ENCODE data around the gene DMD. TPM values are rescaled to one million over a fixed set of nuclear protein-coding genes. Genes with fewer than 3 reads are reported as not detected.
"Not testable (repeated sequence)": the region's sequence is repeated elsewhere in the genome, so short reads cannot be mapped to it uniquely, and the experiment has no call there.

DMD gene
- total and polyA plus RNA-seq, 4 donors: 3.9 to 73.8 (median 11.2) TPM

DNA sequence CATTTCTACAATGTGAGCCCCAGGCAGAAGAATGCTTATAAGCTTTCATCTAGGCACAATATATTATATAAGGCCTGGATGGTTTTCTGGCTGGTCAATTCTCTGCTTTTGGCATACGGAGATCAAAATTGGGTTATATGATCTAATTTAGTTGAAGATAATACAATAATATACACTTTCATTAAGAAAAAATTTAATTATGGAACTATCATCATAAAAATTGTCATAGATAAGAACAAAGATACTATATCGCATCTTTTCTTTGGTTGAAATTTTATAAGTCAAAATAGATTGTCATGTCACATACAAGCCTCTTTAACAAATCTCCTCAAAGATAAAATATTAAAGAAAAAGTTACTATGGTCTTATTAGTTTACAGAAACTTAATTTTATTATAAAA lies 17.1 kb downstream of the DMD start:
- DNase-seq (no peak), ATAC-seq (ENCODE audit: insufficient read depth, low FRiP score) (no peak)

DNA sequence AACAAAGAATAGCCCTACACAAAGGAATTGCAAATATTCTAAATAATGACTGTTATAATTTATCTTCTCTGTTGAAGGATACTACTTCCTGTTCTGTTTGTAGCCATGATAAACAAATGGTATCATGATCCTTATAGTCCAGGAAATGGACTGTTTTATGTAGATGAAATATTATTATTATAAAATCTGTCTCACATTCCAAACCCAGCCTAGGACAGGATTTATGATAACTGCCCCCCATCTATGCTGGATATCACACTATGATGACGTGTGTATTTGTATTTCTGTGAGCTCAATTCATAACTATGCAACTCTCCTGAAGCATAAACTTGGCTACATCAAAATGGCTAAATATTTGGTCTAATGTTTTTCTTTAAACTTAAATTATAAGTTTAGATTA lies 21.3 kb downstream of the DMD start:
- no peaks in the 10 kb centered on the region for H3K9me3 ChIP-seq (ENCODE audit: control insufficient read depth in 4 of 4, insufficient read depth in 3 of 4, low read length in 3 of 4)
- H3K27ac ChIP-seq (ENCODE audit: low read depth in 1 of 2, low read length in 1 of 2): no peak overlapping the region
- DNase-seq: no peak
- no peak overlapping the region for H3K4me3 ChIP-seq
- ATAC-seq (ENCODE audit: insufficient read depth, low FRiP score): no peak
- TF ChIP-seq, protein P1, sequence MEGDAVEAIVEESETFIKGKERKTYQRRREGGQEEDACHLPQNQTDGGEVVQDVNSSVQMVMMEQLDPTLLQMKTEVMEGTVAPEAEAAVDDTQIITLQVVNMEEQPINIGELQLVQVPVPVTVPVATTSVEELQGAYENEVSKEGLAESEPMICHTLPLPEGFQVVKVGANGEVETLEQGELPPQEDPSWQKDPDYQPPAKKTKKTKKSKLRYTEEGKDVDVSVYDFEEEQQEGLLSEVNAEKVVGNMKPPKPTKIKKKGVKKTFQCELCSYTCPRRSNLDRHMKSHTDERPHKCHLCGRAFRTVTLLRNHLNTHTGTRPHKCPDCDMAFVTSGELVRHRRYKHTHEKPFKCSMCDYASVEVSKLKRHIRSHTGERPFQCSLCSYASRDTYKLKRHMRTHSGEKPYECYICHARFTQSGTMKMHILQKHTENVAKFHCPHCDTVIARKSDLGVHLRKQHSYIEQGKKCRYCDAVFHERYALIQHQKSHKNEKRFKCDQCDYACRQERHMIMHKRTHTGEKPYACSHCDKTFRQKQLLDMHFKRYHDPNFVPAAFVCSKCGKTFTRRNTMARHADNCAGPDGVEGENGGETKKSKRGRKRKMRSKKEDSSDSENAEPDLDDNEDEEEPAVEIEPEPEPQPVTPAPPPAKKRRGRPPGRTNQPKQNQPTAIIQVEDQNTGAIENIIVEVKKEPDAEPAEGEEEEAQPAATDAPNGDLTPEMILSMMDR (IDR thresholded peaks at IDR 0.05; ENCODE audit: control extremely low read depth, extremely low read depth): no peak
- no peaks in the 10 kb centered on the region for H3K36me3 ChIP-seq (ENCODE audit: control insufficient read depth in 4 of 4, insufficient read depth in 4 of 4, low read length in 4 of 4)
- peaks cover 0 to 6% (median 3%) of the 10 kb centered on the region in 3 donors for H3K27me3 ChIP-seq (ENCODE audit: control insufficient read depth in 3 of 3, insufficient read depth in 3 of 3, low read length in 2 of 3)
- no peak overlapping the region for H3K9ac ChIP-seq (ENCODE audit: insufficient read depth in 1 of 2, low read length in 2 of 2)
- WGBS, 2 donors: 37 to 76% methylated on average over 1 of the region's 1 CpG
- H3K4me1 ChIP-seq (ENCODE audit: control insufficient read depth in 5 of 5, insufficient read depth in 5 of 5, low read length in 5 of 5): peaks cover 0 to 6% (median 0%) of the 10 kb centered on the region in 5 donors

More for the DNA sequence above, 17.1 kb downstream of the DMD start:
- no peak overlapping the region for H3K9ac ChIP-seq (ENCODE audit: insufficient read depth in 1 of 2, low read length in 2 of 2)
- no peaks in the 10 kb centered on the region for H3K36me3 ChIP-seq (ENCODE audit: control insufficient read depth in 4 of 4, insufficient read depth in 4 of 4, low read length in 4 of 4)
- H3K4me1 ChIP-seq (ENCODE audit: control insufficient read depth in 5 of 5, insufficient read depth in 5 of 5, low read length in 5 of 5): peaks cover 0 to 4% (median 0%) of the 10 kb centered on the region in 5 donors
- H3K27ac ChIP-seq (ENCODE audit: low read depth in 1 of 2, low read length in 1 of 2): no peak overlapping the region
- WGBS, 2 donors: 89 to 91% methylated on average over 2 of the region's 2 CpGs
- no peak overlapping the region for H3K4me3 ChIP-seq
- H3K9me3 ChIP-seq (ENCODE audit: control insufficient read depth in 4 of 4, insufficient read depth in 3 of 4, low read length in 3 of 4): no peaks in the 10 kb centered on the region
- H3K27me3 ChIP-seq (ENCODE audit: control insufficient read depth in 3 of 3, insufficient read depth in 3 of 3, low read length in 2 of 3): peaks cover 0 to 6% (median 3%) of the 10 kb centered on the region in 3 donors
- TF ChIP-seq, protein P1 (IDR thresholded peaks at IDR 0.05; ENCODE audit: control extremely low read depth, extremely low read depth): no peak

DNA sequence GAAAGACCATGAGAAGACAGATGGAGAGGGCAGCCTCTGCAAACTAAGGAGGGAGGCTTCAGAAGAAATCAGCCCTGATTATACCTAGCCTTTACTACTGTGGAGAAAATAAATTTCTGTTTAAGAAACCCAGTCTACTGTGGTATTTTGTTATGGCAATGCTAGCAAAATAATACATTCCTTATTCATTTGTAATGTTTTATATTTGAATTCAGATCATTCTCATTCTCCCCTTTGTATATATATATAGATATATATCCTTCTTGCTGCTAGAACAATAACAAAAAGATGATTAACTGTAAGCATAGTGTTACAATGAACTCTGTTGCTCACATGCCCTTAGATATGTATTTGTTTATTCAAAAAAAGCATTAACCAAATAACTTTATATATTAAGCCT lies 22.5 kb downstream of the DMD start:
- no peak for DNase-seq
- H3K27me3 ChIP-seq (ENCODE audit: control insufficient read depth in 3 of 3, insufficient read depth in 3 of 3, low read length in 2 of 3): peaks cover 0 to 6% (median 3%) of the 10 kb centered on the region in 3 donors
- H3K36me3 ChIP-seq (ENCODE audit: control insufficient read depth in 4 of 4, insufficient read depth in 4 of 4, low read length in 4 of 4): no peaks in the 10 kb centered on the region
- ATAC-seq (ENCODE audit: insufficient read depth, low FRiP score): no peak
- no peak overlapping the region for H3K27ac ChIP-seq (ENCODE audit: low read depth in 1 of 2, low read length in 1 of 2)
- TF ChIP-seq, protein P1 (IDR thresholded peaks at IDR 0.05; ENCODE audit: control extremely low read depth, extremely low read depth): no peak
- H3K4me3 ChIP-seq: no peak overlapping the region
- H3K9ac ChIP-seq (ENCODE audit: insufficient read depth in 1 of 2, low read length in 2 of 2): no peak overlapping the region
- H3K4me1 ChIP-seq (ENCODE audit: control insufficient read depth in 5 of 5, insufficient read depth in 5 of 5, low read length in 5 of 5): peaks cover 0 to 4% (median 0%) of the 10 kb centered on the region in 5 donors
- no peaks in the 10 kb centered on the region for H3K9me3 ChIP-seq (ENCODE audit: control insufficient read depth in 4 of 4, insufficient read depth in 3 of 4, low read length in 3 of 4)

DNA sequence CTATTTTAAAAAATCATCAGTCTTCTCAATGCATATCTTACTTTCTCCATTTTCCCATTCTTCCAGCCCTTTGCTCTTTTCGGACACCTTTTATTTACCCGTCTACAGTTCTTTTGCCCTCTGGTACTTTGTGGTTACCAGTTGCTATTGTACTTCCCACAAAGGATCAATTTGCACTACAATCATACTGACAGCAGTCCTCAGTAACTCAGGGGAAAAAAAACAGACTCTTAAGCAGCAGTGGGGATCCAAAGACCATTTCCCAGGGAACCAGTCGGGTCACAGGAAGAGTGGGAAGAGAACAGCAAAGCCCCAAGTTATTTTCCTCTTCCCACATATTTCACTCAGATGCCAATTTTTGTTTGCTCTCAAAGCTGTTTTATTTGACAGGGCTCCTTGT lies 23.1 kb downstream of the DMD start:
- Histone ChIP-seq H3K36me3 (ENCODE audit: control insufficient read depth in 4 of 4, insufficient read depth in 4 of 4, low read length in 4 of 4) (no peaks in the 10 kb centered on the region), H3K27ac (ENCODE audit: low read depth in 1 of 2, low read length in 1 of 2) (peak overlapping the region in 1 of 2 donors; percentile 60), H3K9me3 (ENCODE audit: control insufficient read depth in 4 of 4, insufficient read depth in 3 of 4, low read length in 3 of 4) (no peaks in the 10 kb centered on the region), H3K9ac (ENCODE audit: insufficient read depth in 1 of 2, low read length in 2 of 2) (no peak overlapping the region), H3K27me3 (ENCODE audit: control insufficient read depth in 3 of 3, insufficient read depth in 3 of 3, low read length in 2 of 3) (peaks cover 0 to 6% (median 5%) of the 10 kb centered on the region in 3 donors), H3K4me3 (no peak overlapping the region), H3K4me1 (ENCODE audit: control insufficient read depth in 5 of 5, insufficient read depth in 5 of 5, low read length in 5 of 5) (peaks cover 0 to 4% (median under 1%) of the 10 kb centered on the region in 5 donors)
- TF ChIP-seq, protein P1 (IDR thresholded peaks at IDR 0.05; ENCODE audit: control extremely low read depth, extremely low read depth): no peak
- ATAC-seq (ENCODE audit: insufficient read depth, low FRiP score) (no peak), DNase-seq (no peak)
- 23 to 29% methylated on average over 3 of the region's 3 CpGs for WGBS, 2 donors

DNA sequence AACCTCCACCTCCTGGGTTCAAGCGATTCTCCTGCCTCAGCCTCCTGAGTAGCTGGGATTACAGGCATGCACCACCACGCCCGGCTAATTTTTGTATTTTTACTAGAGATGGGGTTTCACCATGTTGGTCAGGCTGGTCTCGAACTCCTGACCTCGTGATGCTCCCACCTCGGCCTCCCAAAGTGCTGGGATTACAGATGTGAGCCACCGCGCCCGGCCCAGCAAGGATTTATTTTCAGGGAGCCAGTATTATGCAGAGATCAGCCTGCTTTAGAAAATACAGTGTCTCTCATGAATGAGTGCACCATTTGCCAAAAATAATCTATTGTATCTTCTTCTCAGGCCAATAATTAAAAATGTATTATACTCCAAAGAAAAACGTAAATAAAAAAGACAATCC lies 26.5 kb downstream of the DMD start:
- not testable (repeated sequence) for H3K27ac ChIP-seq (ENCODE audit: low read depth in 1 of 2, low read length in 1 of 2); H3K4me3 ChIP-seq; H3K27me3 ChIP-seq (ENCODE audit: control insufficient read depth in 3 of 3, insufficient read depth in 3 of 3, low read length in 2 of 3); H3K36me3 ChIP-seq (ENCODE audit: control insufficient read depth in 4 of 4, insufficient read depth in 4 of 4, low read length in 4 of 4); DNase-seq; H3K9ac ChIP-seq (ENCODE audit: insufficient read depth in 1 of 2, low read length in 2 of 2); ATAC-seq (ENCODE audit: insufficient read depth, low FRiP score); H3K9me3 ChIP-seq (ENCODE audit: control insufficient read depth in 4 of 4, insufficient read depth in 3 of 4, low read length in 3 of 4); H3K4me1 ChIP-seq (ENCODE audit: control insufficient read depth in 5 of 5, insufficient read depth in 5 of 5, low read length in 5 of 5)
- WGBS, 2 donors: 81 to 93% methylated on average over 7 to 10 of the region's 10 CpGs

Measured in lung (tissue), 12 donors.